Measurements from ENCODE around the gene SLC41A2.

DNA sequence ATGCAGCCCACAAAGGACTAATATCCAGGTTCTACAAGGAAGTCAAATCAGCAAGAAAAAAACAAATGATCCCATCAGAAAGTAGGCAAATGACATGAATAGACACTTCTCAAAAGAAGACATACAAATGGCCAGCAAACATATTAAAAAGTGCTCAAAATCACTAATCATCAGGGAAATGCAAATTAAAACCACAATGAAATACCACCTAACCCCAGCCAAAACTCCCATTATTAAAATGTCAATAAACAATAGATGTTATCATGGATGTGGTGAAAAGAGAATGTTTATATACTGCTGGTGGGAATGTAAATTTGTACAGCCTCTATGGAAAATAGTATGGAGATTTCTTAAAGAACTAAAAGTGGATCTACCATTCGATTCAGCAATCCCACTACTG, 25.0 kb downstream of the SLC41A2 start:
- TF ChIP-seq ZNF274 (IDR thresholded peaks at IDR 0.05; ENCODE audit: insufficient read depth, insufficient read length): no peak
- TF ChIP-seq RCOR1 (conservative IDR thresholded peaks at IDR 0.05; ENCODE audit: low read depth, low read length): no peak
- TF ChIP-seq, protein P1, sequence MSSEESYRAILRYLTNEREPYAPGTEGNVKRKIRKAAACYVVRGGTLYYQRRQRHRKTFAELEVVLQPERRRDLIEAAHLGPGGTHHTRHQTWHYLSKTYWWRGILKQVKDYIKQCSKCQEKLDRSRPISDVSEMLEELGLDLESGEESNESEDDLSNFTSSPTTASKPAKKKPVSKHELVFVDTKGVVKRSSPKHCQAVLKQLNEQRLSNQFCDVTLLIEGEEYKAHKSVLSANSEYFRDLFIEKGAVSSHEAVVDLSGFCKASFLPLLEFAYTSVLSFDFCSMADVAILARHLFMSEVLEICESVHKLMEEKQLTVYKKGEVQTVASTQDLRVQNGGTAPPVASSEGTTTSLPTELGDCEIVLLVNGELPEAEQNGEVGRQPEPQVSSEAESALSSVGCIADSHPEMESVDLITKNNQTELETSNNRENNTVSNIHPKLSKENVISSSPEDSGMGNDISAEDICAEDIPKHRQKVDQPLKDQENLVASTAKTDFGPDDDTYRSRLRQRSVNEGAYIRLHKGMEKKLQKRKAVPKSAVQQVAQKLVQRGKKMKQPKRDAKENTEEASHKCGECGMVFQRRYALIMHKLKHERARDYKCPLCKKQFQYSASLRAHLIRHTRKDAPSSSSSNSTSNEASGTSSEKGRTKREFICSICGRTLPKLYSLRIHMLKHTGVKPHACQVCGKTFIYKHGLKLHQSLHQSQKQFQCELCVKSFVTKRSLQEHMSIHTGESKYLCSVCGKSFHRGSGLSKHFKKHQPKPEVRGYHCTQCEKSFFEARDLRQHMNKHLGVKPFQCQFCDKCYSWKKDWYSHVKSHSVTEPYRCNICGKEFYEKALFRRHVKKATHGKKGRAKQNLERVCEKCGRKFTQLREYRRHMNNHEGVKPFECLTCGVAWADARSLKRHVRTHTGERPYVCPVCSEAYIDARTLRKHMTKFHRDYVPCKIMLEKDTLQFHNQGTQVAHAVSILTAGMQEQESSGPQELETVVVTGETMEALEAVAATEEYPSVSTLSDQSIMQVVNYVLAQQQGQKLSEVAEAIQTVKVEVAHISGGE (CRISPR knock-in tag; IDR thresholded peaks at IDR 0.05): no peak
- no peak for TF ChIP-seq POLR2A (IDR thresholded peaks at IDR 0.05; ENCODE audit: low read depth, low read length)
- TF ChIP-seq RAD21 (IDR thresholded peaks at IDR 0.05; ENCODE audit: insufficient read depth, low read depth, low read length): no peak
- TF ChIP-seq ZZZ3 (IDR thresholded peaks at IDR 0.05; ENCODE audit: control insufficient read depth, insufficient read length, low read depth): no peak
- TF ChIP-seq, protein P2, sequence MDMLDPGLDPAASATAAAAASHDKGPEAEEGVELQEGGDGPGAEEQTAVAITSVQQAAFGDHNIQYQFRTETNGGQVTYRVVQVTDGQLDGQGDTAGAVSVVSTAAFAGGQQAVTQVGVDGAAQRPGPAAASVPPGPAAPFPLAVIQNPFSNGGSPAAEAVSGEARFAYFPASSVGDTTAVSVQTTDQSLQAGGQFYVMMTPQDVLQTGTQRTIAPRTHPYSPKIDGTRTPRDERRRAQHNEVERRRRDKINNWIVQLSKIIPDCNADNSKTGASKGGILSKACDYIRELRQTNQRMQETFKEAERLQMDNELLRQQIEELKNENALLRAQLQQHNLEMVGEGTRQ (IDR thresholded peaks at IDR 0.05; ENCODE audit: borderline replicate concordance, low read depth, low read length): no peak
- TF ChIP-seq, protein P3, sequence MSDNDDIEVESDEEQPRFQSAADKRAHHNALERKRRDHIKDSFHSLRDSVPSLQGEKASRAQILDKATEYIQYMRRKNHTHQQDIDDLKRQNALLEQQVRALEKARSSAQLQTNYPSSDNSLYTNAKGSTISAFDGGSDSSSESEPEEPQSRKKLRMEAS (IDR thresholded peaks at IDR 0.05; ENCODE audit: low read depth, low read length): no peak
- no peak for TF ChIP-seq NR2F1 (conservative IDR thresholded peaks at IDR 0.05)

All from GM12878 (cell line).